DND-41 (cell line): ENCODE measurements around the gene RAPGEF2.

Source experiments
- ATAC-seq: fragments of 200-7000 bp; cut with Tn5 transposase; 3 replicates; pipeline ENCODE4 v1.9.1; 2021; ENCODE audit warnings: low read depth; ENCODE audit not compliant: insufficient read depth
- DNase-seq: peaks from one replicate; pipeline ENCODE4 v3.0.0-alpha.2; 2020
- H2AFZ ChIP-seq: 2 replicates; pipeline ENCODE4 v1.6.0; 2012; ENCODE audit warnings: low read depth, low read length
- H3K27ac ChIP-seq: 2 replicates; pipeline ENCODE4 v1.5.1; 2012; ENCODE audit warnings: low read length, inconsistent platforms
- H3K27me3 ChIP-seq: fragments of 200-600 bp; sonication (generic); 2 replicates; pipeline ENCODE4 v1.6.0; 2012; ENCODE audit warnings: low read length, mild to moderate bottlenecking, inconsistent platforms; ENCODE audit not compliant: insufficient read depth, poor library complexity
- H3K36me3 ChIP-seq: 2 replicates; pipeline ENCODE4 v1.5.1; 2012; ENCODE audit warnings: low read length, inconsistent platforms; ENCODE audit not compliant: insufficient read depth
- H3K4me1 ChIP-seq: 2 replicates; pipeline ENCODE4 v1.5.1; 2012; ENCODE audit warnings: mild to moderate bottlenecking, low read length; ENCODE audit not compliant: insufficient read depth
- H3K4me2 ChIP-seq: 2 replicates; pipeline ENCODE4 v1.6.0; 2012; ENCODE audit warnings: mild to moderate bottlenecking, moderate library complexity, low read length, inconsistent platforms; ENCODE audit not compliant: insufficient read depth
- H3K4me3 ChIP-seq, 2 experiments: fragments of 200-600 bp in 1 of 2; shearing (Covaris generic) in 1 of 2; 2 replicates each; pipeline ENCODE4 v1.5.1; 2012 to 2016; ENCODE audit warnings: inconsistent platforms in 2 of 2, low read length in 2 of 2, mild to moderate bottlenecking in 2 of 2, low read depth in 1 of 2, moderate library complexity in 1 of 2
- H3K79me2 ChIP-seq: 2 replicates; pipeline ENCODE4 v1.6.0; 2012; ENCODE audit warnings: low read length, inconsistent platforms; ENCODE audit not compliant: insufficient read depth
- H3K9ac ChIP-seq: 2 replicates; pipeline ENCODE4 v1.6.0; 2012; ENCODE audit warnings: low read depth, mild to moderate bottlenecking, inconsistent platforms, low read length, moderate library complexity
- H3K9me3 ChIP-seq: 2 replicates; pipeline ENCODE4 v1.5.1; 2012; ENCODE audit warnings: low read length, moderate library complexity, mild to moderate bottlenecking, inconsistent platforms; ENCODE audit not compliant: insufficient read depth, severe bottlenecking
- H4K20me1 ChIP-seq: 2 replicates; pipeline ENCODE4 v1.6.0; 2012; ENCODE audit warnings: low read length; ENCODE audit not compliant: insufficient read depth
- CTCF ChIP-seq: IDR thresholded peaks from 2 replicates; pipeline ENCODE4 v1.5.1; 2012; ENCODE audit warnings: borderline replicate concordance, low read length, moderate library complexity, mild to moderate bottlenecking; ENCODE audit not compliant: poor library complexity, severe bottlenecking; ENCODE audit errors: extremely low read depth
- EZH2 ChIP-seq: IDR thresholded peaks from 3 replicates; pipeline ENCODE4 v1.6.1; 2012; ENCODE audit warnings: borderline replicate concordance, low read depth, mild to moderate bottlenecking, moderate library complexity, low read length, inconsistent platforms; ENCODE audit not compliant: severe bottlenecking

RAPGEF2 gene

GRCh38 chr4:159271856-159272255 lies 169.0 kb downstream of the RAPGEF2 start:
- H3K27ac ChIP-seq: no peak overlapping the region
- no peak overlapping the region for H3K4me2 ChIP-seq
- H3K9me3 ChIP-seq: no peaks in the 10 kb centered on the region
- ATAC-seq (no peak), DNase-seq (no peak)
- no peaks in the 10 kb centered on the region for H3K79me2 ChIP-seq
- H2AFZ ChIP-seq: no peak overlapping the region
- H4K20me1 ChIP-seq: no peaks in the 10 kb centered on the region
- no peaks in the 10 kb centered on the region for H3K27me3 ChIP-seq
- no peak overlapping the region for H3K4me3 ChIP-seq
- H3K36me3 ChIP-seq: no peaks in the 10 kb centered on the region
- H3K4me1 ChIP-seq: no peaks in the 10 kb centered on the region
- no peak overlapping the region for H3K9ac ChIP-seq
- no peak for TF ChIP-seq CTCF
- TF ChIP-seq EZH2: no peak

GRCh38 chr4:159272273-159273140 lies 169.6 kb downstream of the RAPGEF2 start:
- Histone ChIP-seq H3K27me3 (no peaks in the 10 kb centered on the region), H4K20me1 (no peaks in the 10 kb centered on the region), H3K79me2 (no peaks in the 10 kb centered on the region), H3K27ac (no peak overlapping the region), H3K9me3 (no peaks in the 10 kb centered on the region), H3K4me3 (no peak overlapping the region), H3K4me2 (no peak overlapping the region), H3K36me3 (no peaks in the 10 kb centered on the region), H3K4me1 (no peaks in the 10 kb centered on the region), H3K9ac (no peak overlapping the region), H2AFZ (no peak overlapping the region)
- DNase-seq (no peak), ATAC-seq (no peak)
- TF ChIP-seq EZH2 (no peak), CTCF (no peak)

GRCh38 chr4:159273141-159273438 lies 170.2 kb downstream of the RAPGEF2 start:
- Histone ChIP-seq H3K4me3 (no peak overlapping the region), H2AFZ (no peak overlapping the region), H3K9ac (no peak overlapping the region), H3K9me3 (no peaks in the 10 kb centered on the region), H3K36me3 (no peaks in the 10 kb centered on the region), H3K4me2 (no peak overlapping the region), H3K27ac (no peak overlapping the region), H4K20me1 (no peaks in the 10 kb centered on the region), H3K27me3 (no peaks in the 10 kb centered on the region), H3K79me2 (no peaks in the 10 kb centered on the region), H3K4me1 (no peaks in the 10 kb centered on the region)
- TF ChIP-seq CTCF (no peak), EZH2 (no peak)
- ATAC-seq: 0 out of 3 replicates have a peak, but pooled peaks have one; percentile 5
- no peak for DNase-seq

GRCh38 chr4:159273841-159274240 lies 171.0 kb downstream of the RAPGEF2 start:
- Histone ChIP-seq H3K4me2 (no peak overlapping the region), H4K20me1 (no peaks in the 10 kb centered on the region), H3K79me2 (no peaks in the 10 kb centered on the region), H3K4me3 (no peak overlapping the region), H3K27me3 (no peaks in the 10 kb centered on the region), H3K9me3 (no peaks in the 10 kb centered on the region), H3K27ac (no peak overlapping the region), H3K9ac (no peak overlapping the region), H2AFZ (no peak overlapping the region), H3K36me3 (no peaks in the 10 kb centered on the region), H3K4me1 (no peaks in the 10 kb centered on the region)
- DNase-seq: no peak
- no peak for TF ChIP-seq EZH2
- TF ChIP-seq CTCF: no peak
- ATAC-seq: no peak
